ENCODE measurements around the gene CNTFR.

The CNTFR gene

DNA sequence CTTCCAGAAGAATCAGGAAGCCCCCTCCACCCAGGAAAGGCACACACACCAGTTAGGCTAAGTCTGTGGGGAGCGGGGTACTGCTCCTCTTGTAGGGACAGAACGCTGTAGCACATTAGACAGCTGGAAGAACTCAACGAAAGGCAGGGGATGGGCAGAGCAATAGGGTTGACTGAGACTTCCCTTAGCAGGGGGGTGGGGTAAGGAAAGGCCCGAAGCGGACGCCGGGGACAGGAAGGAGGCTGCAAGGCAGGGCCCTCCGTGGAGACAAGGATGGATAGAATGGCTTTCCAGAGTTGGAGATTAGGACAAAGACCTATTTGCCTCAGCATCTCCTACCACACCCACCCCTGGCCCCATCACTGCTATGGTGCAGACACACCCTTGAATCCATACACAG, 14.3 kb downstream of the CNTFR start:
- TF ChIP-seq, protein P1, sequence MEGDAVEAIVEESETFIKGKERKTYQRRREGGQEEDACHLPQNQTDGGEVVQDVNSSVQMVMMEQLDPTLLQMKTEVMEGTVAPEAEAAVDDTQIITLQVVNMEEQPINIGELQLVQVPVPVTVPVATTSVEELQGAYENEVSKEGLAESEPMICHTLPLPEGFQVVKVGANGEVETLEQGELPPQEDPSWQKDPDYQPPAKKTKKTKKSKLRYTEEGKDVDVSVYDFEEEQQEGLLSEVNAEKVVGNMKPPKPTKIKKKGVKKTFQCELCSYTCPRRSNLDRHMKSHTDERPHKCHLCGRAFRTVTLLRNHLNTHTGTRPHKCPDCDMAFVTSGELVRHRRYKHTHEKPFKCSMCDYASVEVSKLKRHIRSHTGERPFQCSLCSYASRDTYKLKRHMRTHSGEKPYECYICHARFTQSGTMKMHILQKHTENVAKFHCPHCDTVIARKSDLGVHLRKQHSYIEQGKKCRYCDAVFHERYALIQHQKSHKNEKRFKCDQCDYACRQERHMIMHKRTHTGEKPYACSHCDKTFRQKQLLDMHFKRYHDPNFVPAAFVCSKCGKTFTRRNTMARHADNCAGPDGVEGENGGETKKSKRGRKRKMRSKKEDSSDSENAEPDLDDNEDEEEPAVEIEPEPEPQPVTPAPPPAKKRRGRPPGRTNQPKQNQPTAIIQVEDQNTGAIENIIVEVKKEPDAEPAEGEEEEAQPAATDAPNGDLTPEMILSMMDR (IDR thresholded peaks at IDR 0.05; ENCODE audit: low read depth, low read length), result no peak
- H3K36me3 ChIP-seq, result peaks cover 36% of the 10 kb centered on the region
- no peaks in the 10 kb centered on the region for H3K9me3 ChIP-seq
- no peak overlapping the region for H3K4me3 ChIP-seq (ENCODE audit: low read depth, low read length)
- DNase-seq, result no peak
- H3K27me3 ChIP-seq, result no peaks in the 10 kb centered on the region
- H3K4me1 ChIP-seq, result peaks cover 68% of the 10 kb centered on the region

DNA sequence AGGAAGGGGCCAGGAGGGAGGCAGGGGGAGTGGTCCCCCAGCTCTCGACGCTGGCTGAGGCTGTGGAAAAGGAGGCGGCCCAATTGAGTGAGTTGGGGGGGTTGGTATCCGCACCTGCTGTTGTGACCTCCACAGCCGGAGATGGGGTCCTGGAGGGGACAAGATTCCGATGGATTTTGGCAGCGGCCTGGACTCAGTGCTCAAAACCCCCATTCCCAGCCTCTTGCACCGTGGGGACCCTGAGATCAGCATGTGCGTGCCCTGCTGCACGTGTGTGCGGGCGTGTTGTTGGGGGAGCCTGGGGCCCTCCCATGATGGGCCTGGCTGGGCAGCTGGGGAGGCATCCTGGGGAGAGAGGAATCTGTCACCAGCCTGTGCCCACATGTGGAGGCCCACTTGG, 15.0 kb downstream of the CNTFR start:
- Histone ChIP-seq H3K36me3 (peaks cover 41% of the 10 kb centered on the region), H3K4me3 (ENCODE audit: low read depth, low read length) (no peak overlapping the region), H3K27me3 (no peaks in the 10 kb centered on the region), H3K4me1 (peaks cover 66% of the 10 kb centered on the region), H3K9me3 (no peaks in the 10 kb centered on the region)
- TF ChIP-seq, protein P1 (IDR thresholded peaks at IDR 0.05; ENCODE audit: low read depth, low read length), result no peak
- DNase-seq, result no peak

DNA sequence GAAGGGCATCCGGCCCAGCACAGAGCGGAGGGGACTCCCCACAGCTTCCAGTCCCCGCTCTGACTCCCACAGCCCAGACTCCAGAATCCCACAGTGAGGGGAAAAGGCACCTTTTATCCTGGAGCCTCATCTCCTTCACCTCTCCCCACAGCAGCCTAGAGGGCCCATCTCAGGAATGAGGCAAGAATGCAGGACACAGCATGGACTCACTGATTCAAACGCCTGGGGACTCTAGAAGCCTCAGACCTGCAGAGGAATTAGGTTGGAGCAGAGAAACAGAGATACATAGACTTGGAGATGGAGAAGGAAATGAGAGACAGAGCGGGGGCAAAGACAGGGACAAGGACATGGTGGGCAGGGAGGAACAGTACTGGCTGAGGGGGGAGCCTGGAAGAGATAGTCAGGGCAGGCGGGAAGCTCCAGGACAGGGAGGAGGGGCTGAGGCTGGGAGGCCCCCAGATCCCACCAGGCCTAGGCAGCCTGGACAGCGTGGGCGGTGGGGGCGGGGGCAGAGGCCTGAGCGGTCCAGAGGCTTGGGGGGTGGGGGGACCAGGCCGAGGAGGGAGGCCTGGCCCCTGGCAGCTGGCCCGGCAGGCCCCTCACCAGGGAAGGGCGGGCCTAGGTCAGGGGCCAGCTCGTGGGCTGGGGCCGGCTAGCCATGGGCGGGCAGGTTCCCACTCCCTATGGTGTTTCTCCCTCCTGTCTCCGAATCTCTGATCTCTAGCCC, 15.8 kb downstream of the CNTFR start:
- no peaks in the 10 kb centered on the region for H3K9me3 ChIP-seq
- H3K4me1 ChIP-seq, result peaks cover 68% of the 10 kb centered on the region
- no peaks in the 10 kb centered on the region for H3K27me3 ChIP-seq
- no peak overlapping the region for H3K4me3 ChIP-seq (ENCODE audit: low read depth, low read length)
- TF ChIP-seq, protein P1 (IDR thresholded peaks at IDR 0.05; ENCODE audit: low read depth, low read length), result no peak
- no peak for DNase-seq
- H3K36me3 ChIP-seq, result peaks cover 43% of the 10 kb centered on the region

DNA sequence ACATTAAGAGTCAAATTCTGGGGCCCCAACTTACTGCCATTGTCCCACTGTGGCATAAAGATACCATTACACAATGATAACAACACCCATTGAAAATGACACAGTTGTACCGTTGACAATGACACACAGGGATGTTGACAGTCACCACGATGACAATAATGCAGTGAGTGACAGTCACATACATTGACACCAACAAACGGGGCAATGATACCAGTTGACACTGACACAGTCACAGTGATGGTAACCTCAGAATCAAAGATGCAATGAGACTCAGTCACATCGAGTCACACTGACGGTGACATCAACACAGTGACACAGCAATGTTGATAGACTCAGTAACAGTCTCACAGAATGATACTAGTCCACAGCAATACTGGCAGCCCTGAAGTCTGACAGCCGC, 16.9 kb downstream of the CNTFR start:
- no peaks in the 10 kb centered on the region for H3K9me3 ChIP-seq
- H3K27me3 ChIP-seq, result no peaks in the 10 kb centered on the region
- H3K4me3 ChIP-seq (ENCODE audit: low read depth, low read length), result no peak overlapping the region
- H3K4me1 ChIP-seq, result peaks cover 75% of the 10 kb centered on the region
- peaks cover 55% of the 10 kb centered on the region for H3K36me3 ChIP-seq
- DNase-seq, result no peak
- TF ChIP-seq, protein P1 (IDR thresholded peaks at IDR 0.05; ENCODE audit: low read depth, low read length), result no peak

DNA sequence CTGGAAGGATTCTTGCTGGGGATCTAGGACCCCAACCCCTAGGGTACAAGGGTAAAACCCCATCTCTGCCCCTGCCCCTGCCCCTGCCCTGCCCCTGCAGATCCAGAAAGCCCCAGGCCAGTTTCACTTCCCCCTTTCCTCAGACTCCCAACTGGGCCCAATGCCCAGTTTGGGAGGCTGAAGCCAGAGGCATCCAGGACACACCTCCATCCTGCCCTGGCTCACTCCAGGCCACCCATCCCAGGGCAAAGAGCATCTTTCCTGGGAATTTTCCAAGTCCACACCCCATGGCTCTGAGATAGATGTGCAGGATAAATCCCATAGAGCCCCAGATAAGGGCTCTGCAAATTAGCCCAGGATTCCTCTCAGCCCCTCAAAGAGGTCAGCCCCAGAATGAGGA, 17.4 kb downstream of the CNTFR start:
- DNase-seq, result peak; percentile 34
- Histone ChIP-seq H3K9me3 (no peaks in the 10 kb centered on the region), H3K4me1 (peaks cover 75% of the 10 kb centered on the region), H3K4me3 (ENCODE audit: low read depth, low read length) (no peak overlapping the region), H3K36me3 (peaks cover 59% of the 10 kb centered on the region), H3K27me3 (no peaks in the 10 kb centered on the region)
- TF ChIP-seq, protein P1 (IDR thresholded peaks at IDR 0.05; ENCODE audit: low read depth, low read length), result no peak

DNA sequence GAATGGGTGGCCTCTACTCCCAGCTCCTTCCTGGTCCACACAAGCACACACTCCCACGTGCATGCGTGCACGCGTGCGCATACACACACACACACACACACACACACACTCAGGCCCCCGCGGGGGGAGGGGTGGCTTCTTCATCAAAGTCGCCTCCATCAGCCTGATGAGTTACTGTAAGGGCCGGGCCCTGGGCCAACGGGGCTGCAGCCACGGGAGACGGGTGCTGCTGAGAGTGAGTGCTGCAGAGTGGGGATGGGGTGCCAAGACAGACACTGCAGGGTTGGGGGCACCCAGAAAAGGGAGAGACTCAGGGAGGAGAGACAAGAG, 18.1 kb downstream of the CNTFR start:
- TF ChIP-seq, protein P1 (IDR thresholded peaks at IDR 0.05; ENCODE audit: low read depth, low read length), result no peak
- peaks cover 75% of the 10 kb centered on the region for H3K4me1 ChIP-seq
- H3K27me3 ChIP-seq, result no peaks in the 10 kb centered on the region
- H3K36me3 ChIP-seq, result peaks cover 62% of the 10 kb centered on the region
- H3K9me3 ChIP-seq, result no peaks in the 10 kb centered on the region
- DNase-seq, result no peak
- H3K4me3 ChIP-seq (ENCODE audit: low read depth, low read length), result no peak overlapping the region

All from BE2C (cell line).